Mesodermal cell (in vitro differentiated cells): ENCODE data around the gene OR9Q2. TPM values are rescaled to one million over a fixed set of nuclear protein-coding genes. Genes with fewer than 3 reads are reported as not detected.

Source experiments
- H3K27ac ChIP-seq: 2 replicates; pipeline ENCODE4 v1.7.0; 2013; ENCODE audit warnings: mild to moderate bottlenecking, low read depth, low read length, moderate library complexity; ENCODE audit not compliant: severe bottlenecking
- H3K36me3 ChIP-seq: 2 replicates; pipeline ENCODE4 v1.7.1; 2013; ENCODE audit warnings: mild to moderate bottlenecking, low read length, moderate library complexity; ENCODE audit not compliant: control insufficient read depth, insufficient read depth
- H3K4me1 ChIP-seq: one replicate; pipeline ENCODE4 v1.7.1; 2013; ENCODE audit warnings: mild to moderate bottlenecking, low read length; ENCODE audit not compliant: insufficient read depth, control insufficient read depth, poor library complexity, severe bottlenecking
- H3K4me3 ChIP-seq: 2 replicates; pipeline ENCODE4 v1.7.0; 2013; ENCODE audit warnings: low read length, control low read depth, mild to moderate bottlenecking; ENCODE audit not compliant: insufficient read depth, poor library complexity, severe bottlenecking; ENCODE audit errors: extremely low read depth
- H3K9me3 ChIP-seq: 2 replicates; pipeline ENCODE4 v1.7.1; 2013; ENCODE audit warnings: mild to moderate bottlenecking, low read length, moderate library complexity; ENCODE audit not compliant: control insufficient read depth
- WGBS, 2 experiments: methylation state at CpG; one replicate each; pipeline ENCODE4 v1.1.5; 2013; ENCODE audit warnings: missing lambda C conversion rate in 2 of 2; ENCODE audit not compliant: insufficient coverage in 2 of 2; 5-methylcytosine and 5-hydroxymethylcytosine counted together
- polyA plus RNA-seq, 2 experiments: library from polyadenylated mRNA; stranded (reverse); fragments of 50-300 nt; gene quantifications; one replicate each; pipeline ENCODE4 v1.2.3, GENCODE V29; 2013

Gene OR9Q2, protein sequence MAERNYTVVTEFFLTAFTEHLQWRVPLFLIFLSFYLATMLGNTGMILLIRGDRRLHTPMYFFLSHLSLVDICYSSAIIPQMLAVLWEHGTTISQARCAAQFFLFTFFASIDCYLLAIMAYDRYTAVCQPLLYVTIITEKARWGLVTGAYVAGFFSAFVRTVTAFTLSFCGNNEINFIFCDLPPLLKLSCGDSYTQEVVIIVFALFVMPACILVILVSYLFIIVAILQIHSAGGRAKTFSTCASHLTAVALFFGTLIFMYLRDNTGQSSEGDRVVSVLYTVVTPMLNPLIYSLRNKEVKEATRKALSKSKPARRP
- polyA plus RNA-seq (2013, experiment 1 of 2): not detected
- not detected for polyA plus RNA-seq (2013, experiment 2 of 2)

DNA sequence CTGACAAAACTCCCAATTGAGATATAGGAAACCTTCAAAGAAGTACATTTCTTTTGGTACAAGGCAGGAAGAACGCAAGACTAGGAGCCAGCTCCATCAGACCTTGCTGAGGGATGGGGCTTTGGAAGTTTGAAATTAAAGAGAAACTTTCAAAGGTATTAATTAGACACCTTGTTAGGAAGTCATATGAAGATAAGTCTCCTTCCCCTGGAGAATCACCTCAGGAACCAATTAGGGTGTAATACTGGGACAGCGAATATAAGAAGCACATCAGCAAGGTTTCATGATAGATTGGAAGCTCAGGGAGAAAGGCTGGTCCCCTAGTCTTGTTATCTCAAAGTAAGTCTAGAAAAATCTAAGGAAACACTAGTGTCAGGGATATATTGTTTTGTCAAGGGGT lies at the start of gene OR9Q2:
Gene OR9Q2, plus strand, starts transcription at position 301 of the 400 bp plus-strand sequence. CDS start 1,421 bp downstream, outside the sequence.
- no peak within 1 kb of the TSS for H3K4me3 ChIP-seq
- H3K9me3 ChIP-seq: no peaks in the 10 kb centered on the region
- 100% methylated on average over 1 of the region's 2 CpGs; no CpG with 5 or more reads in 1 of the 2 experiments for WGBS, 2 experiments
- no peaks in the 10 kb centered on the region for H3K4me1 ChIP-seq
- no peaks in the 10 kb centered on the region for H3K36me3 ChIP-seq
- H3K27ac ChIP-seq: no peak within 1 kb of the TSS

DNA sequence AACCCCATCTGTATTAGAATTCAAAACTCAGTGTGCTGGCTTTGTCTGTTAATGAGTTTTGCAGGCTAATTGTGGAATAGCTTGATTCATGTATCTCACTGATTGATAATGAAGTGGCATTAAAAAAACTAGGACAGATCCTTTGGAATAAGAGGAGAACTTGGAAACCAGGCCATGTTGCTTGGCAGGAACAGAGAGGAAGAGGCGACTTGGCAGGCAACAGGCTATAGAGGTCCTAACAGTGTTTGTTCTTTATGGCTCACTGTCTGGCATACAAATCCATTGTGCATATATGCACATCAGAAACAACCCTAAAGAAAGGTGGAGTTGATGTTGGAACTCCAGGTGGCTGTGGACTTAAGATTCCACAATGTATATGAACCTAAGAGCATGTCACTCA lies 46.1 kb upstream of the OR9Q2 start:
- H3K27ac ChIP-seq: no peak overlapping the region
- no peak overlapping the region for H3K4me3 ChIP-seq
- 100% methylated on average over 1 of the region's 1 CpG for WGBS, 2 experiments
- H3K36me3 ChIP-seq: no peaks in the 10 kb centered on the region
- H3K9me3 ChIP-seq: no peaks in the 10 kb centered on the region
- H3K4me1 ChIP-seq: no peaks in the 10 kb centered on the region

DNA sequence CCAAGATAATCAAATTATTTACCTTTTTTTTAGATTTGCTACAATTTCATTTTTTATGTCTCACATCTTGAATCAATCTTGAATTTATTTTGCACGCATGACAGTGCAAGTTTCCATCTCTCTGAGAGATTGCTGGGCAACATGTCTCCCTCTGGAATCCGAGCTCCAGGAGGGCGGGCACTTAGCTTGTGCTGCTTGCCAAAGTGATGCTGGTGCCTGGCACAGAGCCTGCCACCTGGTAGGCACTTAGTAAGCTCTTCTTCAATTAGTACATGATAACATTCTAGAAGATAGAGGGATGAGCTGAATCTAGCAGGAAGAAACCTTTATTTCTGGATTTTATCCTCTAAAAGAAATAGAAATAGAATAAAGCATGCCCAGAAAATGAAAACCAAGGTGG lies 36.1 kb upstream of the OR9Q2 start:
- WGBS, 2 experiments: 88 to 100% methylated on average over 1 to 3 of the region's 3 CpGs
- no peak overlapping the region for H3K27ac ChIP-seq
- no peaks in the 10 kb centered on the region for H3K36me3 ChIP-seq

DNA sequence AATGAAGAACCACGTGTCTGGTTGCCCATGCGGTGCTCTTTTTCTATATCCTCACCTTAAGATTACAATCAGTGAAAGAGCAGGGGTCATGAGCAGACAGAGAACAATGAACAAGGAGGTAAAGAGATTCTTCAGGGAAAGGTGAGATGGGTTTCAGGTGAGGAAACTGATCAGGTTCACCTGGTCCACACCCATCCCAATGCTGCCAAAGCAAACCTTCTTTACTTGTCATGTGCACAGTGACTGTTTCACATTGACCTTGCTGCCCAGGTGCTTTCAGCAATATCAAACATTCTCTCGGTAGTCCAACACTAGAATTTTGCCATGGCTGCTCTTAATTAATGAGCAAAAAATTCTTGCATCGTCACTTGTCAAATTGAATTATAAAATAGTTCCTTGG lies 24.5 kb upstream of the OR9Q2 start:
- H3K27ac ChIP-seq: no peak overlapping the region
- H3K9me3 ChIP-seq: no peaks in the 10 kb centered on the region
- no peaks in the 10 kb centered on the region for H3K36me3 ChIP-seq
- no peaks in the 10 kb centered on the region for H3K4me1 ChIP-seq
- 75 to 88% methylated on average over 2 to 3 of the region's 4 CpGs for whole genome bisulfite sequencing, 2 experiments
- H3K4me3 ChIP-seq: no peak overlapping the region

More for the DNA sequence above, 36.1 kb upstream of the OR9Q2 start:
- Histone ChIP-seq H3K9me3 (no peaks in the 10 kb centered on the region), H3K4me3 (no peak overlapping the region), H3K4me1 (no peaks in the 10 kb centered on the region)

DNA sequence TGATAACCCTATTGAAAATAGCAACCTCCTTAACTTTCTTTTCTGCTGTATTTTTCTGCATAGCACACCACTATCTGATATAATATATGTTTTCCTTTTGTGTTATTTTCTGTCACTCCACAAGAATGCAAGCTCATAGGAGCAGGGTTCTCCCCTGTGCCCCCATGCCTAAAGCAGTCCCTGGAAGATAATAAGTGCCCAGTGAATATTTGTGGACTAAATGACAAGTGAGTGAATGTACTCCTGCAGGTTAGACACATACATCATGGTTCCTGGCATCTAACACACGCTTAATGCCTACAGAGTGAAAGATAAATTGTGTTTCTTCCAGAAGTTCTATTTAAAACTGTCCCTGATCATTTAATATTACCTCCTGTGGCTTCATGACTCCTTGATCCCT lies 23.9 kb upstream of the OR9Q2 start:
- Histone ChIP-seq H3K4me3 (no peak overlapping the region), H3K27ac (no peak overlapping the region), H3K36me3 (no peaks in the 10 kb centered on the region), H3K9me3 (no peaks in the 10 kb centered on the region), H3K4me1 (no peaks in the 10 kb centered on the region)
- WGBS, 2 experiments: 100% methylated on average over 1 of the region's 1 CpG; no CpG with 5 or more reads in 1 of the 2 experiments

DNA sequence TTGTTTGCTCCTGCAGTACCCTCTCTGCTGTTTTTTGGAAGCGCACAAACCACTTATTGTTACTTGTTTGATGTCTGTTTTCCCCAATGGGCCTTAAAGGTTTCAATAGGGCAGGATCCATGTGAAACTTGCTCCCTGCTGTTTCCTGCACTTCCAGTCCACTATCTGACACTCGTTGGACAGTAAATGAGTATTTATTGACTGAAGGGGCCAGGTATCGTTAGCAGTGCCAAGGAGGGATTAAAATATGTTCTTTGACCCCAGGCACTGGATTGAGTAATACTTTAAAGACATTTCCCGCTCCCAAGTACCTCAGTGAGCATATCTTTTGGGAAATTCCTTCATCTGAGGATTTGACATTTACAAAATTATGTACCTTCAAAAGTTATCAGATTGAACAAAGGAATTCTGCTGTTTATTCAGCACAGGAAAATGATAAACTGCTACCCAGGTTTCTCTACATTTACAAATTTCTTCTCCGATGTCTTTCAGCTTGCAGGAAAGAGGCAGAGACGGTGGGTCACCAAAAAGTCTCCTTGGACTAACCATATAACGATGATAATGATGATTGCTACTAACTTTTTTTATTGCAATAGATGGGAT lies 23.3 kb upstream of the OR9Q2 start:
- H3K36me3 ChIP-seq: no peaks in the 10 kb centered on the region
- H3K4me1 ChIP-seq: no peaks in the 10 kb centered on the region
- no peaks in the 10 kb centered on the region for H3K9me3 ChIP-seq
- 93% methylated on average over 5 of the region's 7 CpGs; no CpG with 5 or more reads in 1 of the 2 experiments for WGBS, 2 experiments
- H3K4me3 ChIP-seq: no peak overlapping the region
- no peak overlapping the region for H3K27ac ChIP-seq

DNA sequence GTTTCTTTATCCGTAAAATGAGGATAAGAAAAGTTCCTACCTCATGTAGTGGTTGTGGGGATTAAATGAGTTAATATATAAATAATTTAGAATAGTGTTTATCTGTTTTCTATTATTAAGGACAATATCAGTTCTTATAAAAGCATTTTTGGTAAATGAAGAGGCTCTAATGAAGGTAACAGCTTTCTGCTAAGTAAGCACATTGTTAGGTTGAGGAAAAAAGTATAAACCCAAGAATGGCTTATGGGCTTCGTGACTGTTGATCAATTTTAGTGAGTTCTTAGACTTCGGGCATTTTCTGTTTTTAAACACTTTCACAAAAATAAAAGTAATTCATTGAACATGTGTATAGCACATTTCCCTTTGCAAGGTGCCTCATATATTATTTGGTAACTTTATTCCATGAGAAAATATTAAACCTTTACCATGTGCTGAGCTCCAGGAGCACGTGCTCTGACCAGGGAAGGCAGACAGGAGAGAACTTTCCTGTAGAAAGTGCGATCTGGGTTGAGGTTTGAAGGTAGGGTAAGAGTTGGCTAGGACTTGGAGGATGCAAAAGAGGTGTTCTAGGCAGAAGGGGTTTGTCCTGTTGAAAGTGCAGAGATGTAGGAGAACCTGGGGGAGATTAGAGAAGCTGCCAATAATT lies 11.3 kb upstream of the OR9Q2 start:
- no peak overlapping the region for H3K4me3 ChIP-seq
- WGBS, 2 experiments: 83 to 92% methylated on average over 2 of the region's 5 CpGs
- no peaks in the 10 kb centered on the region for H3K4me1 ChIP-seq
- H3K27ac ChIP-seq: no peak overlapping the region
- H3K9me3 ChIP-seq: no peaks in the 10 kb centered on the region
- no peaks in the 10 kb centered on the region for H3K36me3 ChIP-seq

DNA sequence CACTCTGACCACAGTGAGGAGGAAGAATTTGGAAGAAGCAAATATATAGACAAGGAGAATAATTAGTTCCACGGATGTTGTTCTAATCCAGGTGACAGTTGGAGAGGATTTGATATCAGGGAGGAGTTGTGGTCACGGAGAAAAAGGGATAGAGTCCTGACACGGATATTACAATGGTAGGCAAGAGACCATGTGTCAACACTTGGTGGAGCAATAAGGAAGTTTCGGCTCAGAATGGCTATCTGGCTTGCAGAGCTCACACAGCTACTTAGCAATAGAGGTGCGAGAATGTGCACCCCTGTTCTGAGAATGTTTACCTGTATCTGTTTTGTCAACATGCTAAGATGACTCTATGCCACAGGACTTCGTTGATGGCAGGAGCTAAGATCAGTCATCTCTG lies 10.4 kb upstream of the OR9Q2 start:
- 82 to 85% methylated on average over 5 of the region's 6 CpGs for WGBS, 2 experiments
- no peaks in the 10 kb centered on the region for H3K4me1 ChIP-seq
- no peaks in the 10 kb centered on the region for H3K9me3 ChIP-seq
- H3K4me3 ChIP-seq: no peak overlapping the region
- no peaks in the 10 kb centered on the region for H3K36me3 ChIP-seq
- no peak overlapping the region for H3K27ac ChIP-seq

DNA sequence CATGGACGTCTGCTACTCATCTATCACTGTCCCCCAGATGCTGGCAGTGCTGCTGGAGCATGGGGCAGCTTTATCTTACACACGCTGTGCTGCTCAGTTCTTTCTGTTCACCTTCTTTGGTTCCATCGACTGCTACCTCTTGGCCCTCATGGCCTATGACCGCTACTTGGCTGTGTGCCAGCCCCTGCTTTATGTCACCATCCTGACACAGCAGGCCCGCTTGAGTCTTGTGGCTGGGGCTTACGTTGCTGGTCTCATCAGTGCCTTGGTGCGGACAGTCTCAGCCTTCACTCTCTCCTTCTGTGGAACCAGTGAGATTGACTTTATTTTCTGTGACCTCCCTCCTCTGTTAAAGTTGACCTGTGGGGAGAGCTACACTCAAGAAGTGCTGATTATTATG lies 9.2 kb upstream of the OR9Q2 start:
- H3K27ac ChIP-seq: no peak overlapping the region
- 83 to 93% methylated on average over 4 to 6 of the region's 7 CpGs for whole genome bisulfite sequencing, 2 experiments
- no peaks in the 10 kb centered on the region for H3K36me3 ChIP-seq
- H3K4me3 ChIP-seq: no peak overlapping the region
- no peaks in the 10 kb centered on the region for H3K9me3 ChIP-seq
- H3K4me1 ChIP-seq: no peaks in the 10 kb centered on the region

DNA sequence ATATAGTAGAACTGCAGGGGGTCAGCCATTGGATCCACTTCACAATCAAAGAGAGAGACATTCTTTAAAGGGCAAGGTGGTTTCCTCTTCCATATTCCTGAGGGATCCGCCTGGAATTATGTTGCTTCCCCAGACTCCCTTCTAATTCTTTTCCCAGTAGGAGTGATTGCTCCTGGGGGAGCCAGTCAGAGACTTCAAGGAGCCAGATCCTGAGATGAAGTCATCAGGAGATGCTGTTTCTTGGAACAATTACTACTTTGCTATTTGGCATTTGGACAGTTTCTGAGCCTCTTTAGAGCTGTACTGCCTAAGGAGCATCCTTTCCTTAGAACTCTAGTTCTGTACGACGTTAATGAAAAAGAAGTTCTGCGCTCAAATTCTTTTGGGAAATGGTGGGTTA lies 1.9 kb upstream of the OR9Q2 start:
- no CpG with 5 or more reads among the region's 4 CpGs for WGBS, 2 experiments
- Histone ChIP-seq H3K36me3 (no peaks in the 10 kb centered on the region), H3K4me1 (no peaks in the 10 kb centered on the region), H3K4me3 (no peak overlapping the region), H3K9me3 (no peaks in the 10 kb centered on the region), H3K27ac (no peak overlapping the region)

DNA sequence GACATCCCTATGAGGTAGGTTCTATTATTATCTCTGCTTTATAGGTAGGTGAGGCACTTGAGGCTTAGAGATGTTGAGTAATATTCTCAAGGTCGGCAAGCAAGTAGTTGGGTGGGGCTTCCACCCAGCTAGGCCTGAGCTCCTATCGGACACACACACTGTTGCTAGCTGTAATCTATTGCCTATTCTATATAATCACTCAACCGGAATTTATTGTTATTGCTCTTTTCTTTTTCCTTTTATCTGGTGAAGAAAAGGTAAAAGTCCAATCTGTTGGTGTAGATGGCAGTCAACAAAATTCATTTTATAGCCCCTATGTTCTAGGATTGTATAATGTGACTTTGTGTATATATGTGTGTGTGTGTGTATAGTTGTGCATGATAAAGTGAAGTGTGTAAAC lies 3.4 kb downstream of the OR9Q2 start:
- no peak overlapping the region for H3K4me3 ChIP-seq
- no peaks in the 10 kb centered on the region for H3K4me1 ChIP-seq
- H3K27ac ChIP-seq: no peak overlapping the region
- no peaks in the 10 kb centered on the region for H3K9me3 ChIP-seq
- WGBS, 2 experiments: no CpG with 5 or more reads among the region's 3 CpGs
- no peaks in the 10 kb centered on the region for H3K36me3 ChIP-seq
